GM18499 (cell line): Measurements from ENCODE around the gene GLB1L3.

ENCODE experiments used
- ATAC-seq: cut with Tn5 transposase; IDR thresholded peaks from one replicate; pipeline ENCODE4 v1.9.1; 2021; ENCODE audit warnings: moderate number of reproducible peaks; ENCODE audit not compliant: insufficient read depth, unreplicated experiment

The GLB1L3 gene

GRCh38 chr11:134358856-134359490 lies 82.8 kb downstream of the GLB1L3 start:
- ATAC-seq: no peak

- ATAC-seq: no peak
Observed at GRCh38 chr11:134359646-134360045, 83.5 kb downstream of the GLB1L3 start.

- ATAC-seq: no peak
Observed at GRCh38 chr11:134360050-134360835, 84.1 kb downstream of the GLB1L3 start.

DNA sequence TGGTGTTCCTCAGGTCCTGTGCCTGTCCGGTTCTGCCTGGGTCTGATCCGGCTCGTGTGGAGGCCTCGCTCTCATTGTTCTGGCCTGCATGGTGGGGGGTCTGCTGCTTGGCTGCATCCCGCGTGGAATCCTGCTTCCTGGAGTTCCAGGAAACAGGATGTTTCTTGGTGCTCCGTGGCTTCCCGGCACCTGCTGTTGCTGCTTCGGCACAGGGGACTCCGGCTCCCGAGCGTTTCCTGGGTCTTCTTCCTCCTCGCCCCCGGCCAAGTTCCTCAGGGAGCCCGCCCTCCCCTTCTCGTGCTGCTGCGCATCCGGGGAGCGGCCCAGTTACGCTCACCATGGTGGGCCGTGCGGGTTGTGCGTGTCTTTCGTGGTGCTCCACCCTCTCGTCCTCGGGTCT lies 85.5 kb downstream of the GLB1L3 start:
- ATAC-seq: no peak

DNA sequence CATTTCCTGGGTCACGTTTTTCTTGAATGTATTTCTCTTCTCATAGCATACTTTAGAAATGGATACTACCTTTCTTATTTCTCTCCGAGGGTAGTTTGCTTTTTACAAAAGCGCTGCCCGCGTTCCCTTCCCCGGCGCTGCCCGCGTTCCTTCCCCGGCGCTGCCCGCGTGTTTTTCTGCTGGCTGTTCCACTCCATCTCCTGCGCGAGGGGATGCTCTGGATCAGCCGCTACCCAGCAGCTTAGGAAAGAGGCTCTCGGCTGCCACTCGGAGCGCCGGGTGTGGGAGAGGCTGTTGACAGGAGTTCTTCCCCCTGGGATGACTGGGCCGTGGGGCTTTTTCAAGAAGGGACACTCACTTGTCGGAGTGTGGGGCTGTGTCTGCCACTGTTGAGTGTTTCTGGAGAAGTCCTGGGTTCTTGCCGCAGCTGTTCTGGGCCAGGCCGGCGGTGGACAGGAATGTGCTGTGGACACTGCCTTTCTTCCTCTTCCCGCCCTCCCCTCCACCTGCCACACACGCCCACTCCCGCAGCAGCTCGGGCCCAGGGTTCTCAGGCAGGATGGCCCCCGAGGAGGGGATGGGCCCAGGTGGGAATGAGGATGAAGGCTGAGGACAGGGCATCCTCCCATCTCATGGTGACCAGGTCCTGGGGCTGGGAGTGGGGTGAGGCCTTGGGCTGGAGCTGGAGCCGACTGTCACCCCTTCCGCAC lies 86.2 kb downstream of the GLB1L3 start:
- no peak for ATAC-seq

- ATAC-seq: no peak
Observed at GRCh38 chr11:134363161-134363560, 87.0 kb downstream of the GLB1L3 start.

- ATAC-seq: no peak
Observed at GRCh38 chr11:134363592-134363991, 87.4 kb downstream of the GLB1L3 start.

DNA sequence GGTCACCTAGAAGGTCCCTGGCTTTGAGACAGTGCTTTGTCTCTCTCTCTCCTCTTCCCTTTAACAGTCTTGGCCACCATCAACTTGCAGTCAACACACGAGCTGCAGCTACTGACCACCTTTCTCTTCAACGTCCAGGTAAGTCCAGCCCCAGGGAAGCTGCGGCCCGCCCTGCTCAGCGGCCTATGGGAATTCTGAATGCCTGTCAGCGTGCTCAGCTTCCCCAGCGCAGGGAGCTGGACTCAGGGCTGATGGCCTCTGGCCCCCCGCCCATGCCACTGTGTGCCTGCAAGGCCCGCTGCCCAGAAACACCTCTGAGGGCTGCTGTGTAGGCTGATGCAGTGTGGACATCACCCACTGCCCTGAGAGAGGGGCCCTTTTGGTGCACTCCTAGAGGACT lies 88.1 kb downstream of the GLB1L3 start:
- ATAC-seq: no peak

DNA sequence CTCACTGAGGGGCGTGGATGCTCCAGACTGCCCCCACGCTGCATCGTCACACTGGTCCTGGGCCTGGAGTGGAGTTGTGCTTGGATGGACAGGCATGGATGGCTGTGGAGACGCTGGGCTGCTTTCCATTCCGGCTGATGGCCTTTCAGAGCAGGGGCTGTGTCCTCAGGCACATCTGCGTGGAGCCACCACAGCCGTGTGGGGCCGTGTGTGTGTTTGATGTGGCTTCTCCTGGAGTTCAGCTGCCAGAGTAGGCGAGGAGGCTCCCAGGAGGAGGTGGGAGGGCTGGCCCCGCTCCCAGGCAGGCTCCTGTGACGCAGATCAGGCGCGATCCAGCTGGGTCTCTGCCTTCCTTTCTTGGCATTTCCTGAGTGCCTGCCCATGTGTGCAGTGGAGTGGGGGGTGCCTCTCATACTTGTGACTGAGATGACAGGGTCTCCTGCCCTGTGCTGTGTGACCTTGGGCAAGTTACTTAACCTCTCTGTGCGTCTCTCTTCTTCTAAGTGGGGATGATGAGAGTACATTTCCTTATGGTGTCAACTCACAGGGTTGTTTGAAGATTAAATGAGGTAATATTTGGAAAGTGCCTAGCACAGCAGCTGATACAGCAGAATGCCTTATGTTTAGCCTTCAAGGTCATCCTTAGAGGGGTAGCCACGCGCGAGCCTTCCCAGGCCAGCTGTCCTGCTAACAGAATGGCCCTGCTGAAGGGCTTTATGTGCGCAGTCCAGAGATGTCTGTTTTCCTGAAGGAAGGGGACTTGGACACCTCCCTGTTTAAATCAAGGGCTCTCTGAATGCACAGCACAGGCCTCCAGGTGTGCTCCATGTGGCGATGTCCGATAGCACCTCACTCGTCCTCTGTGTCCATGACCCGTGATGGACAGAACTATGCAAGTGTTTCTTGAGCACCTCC lies 89.1 kb downstream of the GLB1L3 start:
- ATAC-seq: no peak

- ATAC-seq: no peak
Observed at GRCh38 chr11:134366254-134366653, 90.1 kb downstream of the GLB1L3 start.

- ATAC-seq: no peak
Observed at GRCh38 chr11:134367781-134368180, 91.6 kb downstream of the GLB1L3 start.
